HepG2 (cell line): Measurements from ENCODE around the gene TSPAN9. TPM values are rescaled to one million over a fixed set of nuclear protein-coding genes. Genes with fewer than 3 reads are reported as not detected.
A peak's percentile ranks its signal among the peaks of the same experiment; 100 is the strongest.

ENCODE experiments used
- AKNA ChIP-seq: sonication (generic); formaldehyde crosslinking; IDR thresholded peaks from 2 replicates; pipeline ENCODE4 v1.4.0; 2020; ENCODE audit warnings: missing genetic modification reagents, borderline replicate concordance
- EZH2 ChIP-seq: conservative IDR thresholded peaks from 2 replicates; pipeline ENCODE4 v1.6.1; 2012; ENCODE audit warnings: mild to moderate bottlenecking, low read depth, low read length, moderate library complexity
- FLYWCH1 ChIP-seq: sonication (generic); formaldehyde crosslinking; IDR thresholded peaks from 2 replicates; pipeline ENCODE4 v1.8.1; 2023; ENCODE audit warnings: mild to moderate bottlenecking, missing genetic modification reagents
- HHEX ChIP-seq: IDR thresholded peaks from 2 replicates; pipeline ENCODE4 v1.6.1; 2016; ENCODE audit warnings: control low read depth
- HMG20A ChIP-seq: IDR thresholded peaks from 2 replicates; pipeline ENCODE4 v1.6.1; 2016; ENCODE audit warnings: borderline replicate concordance
- RERE ChIP-seq: IDR thresholded peaks from 2 replicates; pipeline ENCODE4 v1.6.1; 2016; ENCODE audit warnings: low read depth, missing genetic modification reagents, missing compliant biosample characterization
- SALL1 ChIP-seq: sonication (generic); formaldehyde crosslinking; IDR thresholded peaks from 2 replicates; pipeline ENCODE4 v1.8.0; 2022; ENCODE audit warnings: mild to moderate bottlenecking, missing genetic modification reagents
- TARDBP ChIP-seq: sonication (generic); formaldehyde crosslinking; IDR thresholded peaks from 2 replicates; pipeline ENCODE4 v1.8.0; 2022; ENCODE audit warnings: mild to moderate bottlenecking, missing genetic modification reagents
- ZMYM4 ChIP-seq: sonication (generic); formaldehyde crosslinking; IDR thresholded peaks from 2 replicates; pipeline ENCODE4 v1.8.1; 2023; ENCODE audit warnings: mild to moderate bottlenecking, missing genetic modification reagents
- ZNF280D ChIP-seq: sonication (generic); formaldehyde crosslinking; IDR thresholded peaks from 2 replicates; pipeline ENCODE4 v1.5.1; 2020; ENCODE audit warnings: mild to moderate bottlenecking, missing genetic modification reagents
- ZSCAN22 ChIP-seq: sonication (generic); formaldehyde crosslinking; IDR thresholded peaks from 2 replicates; pipeline ENCODE4 v1.4.0; 2020; ENCODE audit warnings: mild to moderate bottlenecking, missing genetic modification reagents
- polyA plus RNA-seq, 8 experiments: library from polyadenylated mRNA; depleted of rRNA in 3 of 8; stranded (reverse) in 7 of 8; unstranded in 1 of 8; fragments of >200 nt; fragmentation: Illumina TruSeq in 4 of 8; extraction: Trizol in 4 of 8; gene quantifications; 2 replicates each; pipeline versions ENCODE4 v1.2.1 to v1.2.3, GENCODE V29; 2011 to 2016; ENCODE audit warnings: low read depth in 4 of 8, missing spikeins in 1 of 8, mixed read lengths in 1 of 8; ENCODE audit not compliant: insufficient read depth in 1 of 8
- total RNA-seq, 5 experiments: library from RNA; depleted of rRNA; stranded (reverse); fragments of >200 nt; fragmentation: Illumina TruSeq; extraction: Trizol; gene quantifications; 2 replicates each; pipeline ENCODE4 v1.2.3, GENCODE V29; 2016; ENCODE audit warnings: low read depth in 1 of 5
- TF ChIP-seq, protein P1 (sequence below): sonication (generic); formaldehyde crosslinking; IDR thresholded peaks from 2 replicates; pipeline ENCODE4 v1.4.0; 2020; ENCODE audit warnings: mild to moderate bottlenecking, missing genetic modification reagents
- TF ChIP-seq, protein P2 (sequence below): sonication (generic); formaldehyde crosslinking; IDR thresholded peaks from 2 replicates; pipeline ENCODE4 v1.8.1; 2022; ENCODE audit warnings: mild to moderate bottlenecking, missing genetic modification reagents

TSPAN9 gene
- total and polyA plus RNA-seq, 2 of the 13 experiments (the other 11 are each of a cell fraction or from before 2014, with no cell fraction given) = 18.1 to 42.3 TPM

GRCh38 chr12:3076730-3077571 is at the start of gene TSPAN9 (continued):
- TF ChIP-seq HHEX (no peak), RERE (CRISPR knock-in tag) (no peak), SALL1 (CRISPR knock-in tag) (peak; percentile 54; the same call in 1 of the 2 replicates), ZSCAN22 (CRISPR knock-in tag) (no peak), AKNA (CRISPR knock-in tag) (no peak), ZMYM4 (no peak), FLYWCH1 (no peak), ZNF280D (CRISPR knock-in tag) (no peak), TARDBP (CRISPR knock-in tag) (no peak), HMG20A (CRISPR knock-in tag) (no peak), EZH2 (no peak)
- TF ChIP-seq, protein P1, sequence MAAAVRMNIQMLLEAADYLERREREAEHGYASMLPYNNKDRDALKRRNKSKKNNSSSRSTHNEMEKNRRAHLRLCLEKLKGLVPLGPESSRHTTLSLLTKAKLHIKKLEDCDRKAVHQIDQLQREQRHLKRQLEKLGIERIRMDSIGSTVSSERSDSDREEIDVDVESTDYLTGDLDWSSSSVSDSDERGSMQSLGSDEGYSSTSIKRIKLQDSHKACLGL = 0 out of 2 replicates have a peak, but pooled peaks have one; percentile 43
- TF ChIP-seq, protein P2, sequence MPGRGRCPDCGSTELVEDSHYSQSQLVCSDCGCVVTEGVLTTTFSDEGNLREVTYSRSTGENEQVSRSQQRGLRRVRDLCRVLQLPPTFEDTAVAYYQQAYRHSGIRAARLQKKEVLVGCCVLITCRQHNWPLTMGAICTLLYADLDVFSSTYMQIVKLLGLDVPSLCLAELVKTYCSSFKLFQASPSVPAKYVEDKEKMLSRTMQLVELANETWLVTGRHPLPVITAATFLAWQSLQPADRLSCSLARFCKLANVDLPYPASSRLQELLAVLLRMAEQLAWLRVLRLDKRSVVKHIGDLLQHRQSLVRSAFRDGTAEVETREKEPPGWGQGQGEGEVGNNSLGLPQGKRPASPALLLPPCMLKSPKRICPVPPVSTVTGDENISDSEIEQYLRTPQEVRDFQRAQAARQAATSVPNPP = no peak
